Mesenchymal stem cell (in vitro differentiated cells and primary cell): ENCODE results near the gene WDR64.

Experiments
- DNase-seq: peaks from one replicate; pipeline ENCODE4 v3.0.0-alpha.2; 2013
- H2AFZ ChIP-seq: one replicate; pipeline ENCODE4 v1.6.1; 2013; ENCODE audit warnings: low read depth, mild to moderate bottlenecking, control low read depth, inconsistent platforms, low read length, moderate library complexity
- H2AK5ac ChIP-seq: 2 replicates; pipeline ENCODE4 v1.6.1; 2013; ENCODE audit warnings: low read length, moderate library complexity, mild to moderate bottlenecking, inconsistent platforms; ENCODE audit not compliant: severe bottlenecking
- H2BK120ac ChIP-seq: one replicate; pipeline ENCODE4 v1.6.1; 2013; ENCODE audit warnings: low read depth, mild to moderate bottlenecking, inconsistent platforms, low read length, moderate library complexity
- H2BK12ac ChIP-seq, 2 experiments: one replicate each; pipeline ENCODE4 v1.6.1; 2013; ENCODE audit warnings: inconsistent platforms in 2 of 2, low read length in 2 of 2, mild to moderate bottlenecking in 2 of 2, moderate library complexity in 2 of 2, control low read depth in 1 of 2
- H2BK15ac ChIP-seq: one replicate; pipeline ENCODE4 v1.6.1; 2013; ENCODE audit warnings: mild to moderate bottlenecking, low read depth, inconsistent platforms; ENCODE audit not compliant: poor library complexity, severe bottlenecking
- H2BK5ac ChIP-seq: 2 replicates; pipeline ENCODE4 v1.6.1; 2013; ENCODE audit warnings: low read depth, mild to moderate bottlenecking, low read length, control low read depth, inconsistent platforms; ENCODE audit not compliant: poor library complexity, severe bottlenecking
- H3K14ac ChIP-seq, 2 experiments: one replicate each; pipeline ENCODE4 v1.6.1; 2013; ENCODE audit warnings: inconsistent platforms in 2 of 2, low read length in 2 of 2, control low read depth in 1 of 2, mild to moderate bottlenecking in 1 of 2, moderate library complexity in 1 of 2
- H3K18ac ChIP-seq, 2 experiments: one replicate each; pipeline ENCODE4 v1.6.1; 2013; ENCODE audit warnings: inconsistent platforms in 2 of 2, low read length in 2 of 2, control low read depth in 1 of 2, low read depth in 1 of 2, mild to moderate bottlenecking in 1 of 2
- H3K23ac ChIP-seq, 2 experiments: one replicate each; pipeline ENCODE4 v1.6.1; 2013; ENCODE audit warnings: inconsistent platforms in 2 of 2, low read length in 2 of 2, mild to moderate bottlenecking in 2 of 2, moderate library complexity in 2 of 2, control low read depth in 1 of 2
- H3K27ac ChIP-seq: 2 replicates; pipeline ENCODE4 v1.5.1; 2013; ENCODE audit warnings: mild to moderate bottlenecking, moderate library complexity, low read length, control low read depth, inconsistent platforms; ENCODE audit not compliant: poor library complexity, severe bottlenecking
- H3K27me3 ChIP-seq, 2 experiments: 2 replicates each; pipeline versions ENCODE4 v1.6.1 to v1.7.0; 2013; ENCODE audit warnings: low read length in 2 of 2, mild to moderate bottlenecking in 2 of 2, moderate library complexity in 2 of 2, control low read depth in 1 of 2, inconsistent platforms in 1 of 2; ENCODE audit not compliant: control insufficient read depth in 1 of 2, insufficient read depth in 1 of 2
- H3K36me3 ChIP-seq, 2 experiments: 2 replicates each; pipeline versions ENCODE4 v1.6.1 to v1.7.0; 2013; ENCODE audit warnings: low read length in 2 of 2, control low read depth in 1 of 2, inconsistent platforms in 1 of 2, low read depth in 1 of 2, mild to moderate bottlenecking in 1 of 2; ENCODE audit not compliant: insufficient read depth in 2 of 2, control insufficient read depth in 1 of 2
- H3K4ac ChIP-seq, 2 experiments: one replicate each; pipeline ENCODE4 v1.6.1; 2013; ENCODE audit warnings: inconsistent platforms in 2 of 2, low read length in 2 of 2, mild to moderate bottlenecking in 2 of 2, moderate library complexity in 2 of 2, control low read depth in 1 of 2, low read depth in 1 of 2
- H3K4me1 ChIP-seq: 2 replicates; pipeline ENCODE4 v1.6.1; 2013; ENCODE audit warnings: low read depth, low read length, control low read depth; ENCODE audit not compliant: control insufficient read depth, insufficient read depth
- H3K4me2 ChIP-seq: 2 replicates; pipeline ENCODE4 v1.6.1; 2013; ENCODE audit warnings: low read length, mild to moderate bottlenecking, inconsistent platforms; ENCODE audit not compliant: poor library complexity, severe bottlenecking
- H3K4me3 ChIP-seq, 2 experiments: 2 replicates each; pipeline versions ENCODE4 v1.5.1 to v1.7.0; 2013; ENCODE audit warnings: low read length in 2 of 2, mild to moderate bottlenecking in 2 of 2, control low read depth in 1 of 2, low read depth in 1 of 2; ENCODE audit not compliant: insufficient read depth in 1 of 2
- H3K79me1 ChIP-seq: replicated peaks from 2 replicates; pipeline ENCODE4 v1.6.1; 2013; ENCODE audit warnings: mild to moderate bottlenecking, control low read depth, low read length, inconsistent platforms; ENCODE audit not compliant: poor library complexity, severe bottlenecking
- H3K9ac ChIP-seq: 2 replicates; pipeline ENCODE4 v1.7.0; 2013; ENCODE audit warnings: mild to moderate bottlenecking, low read length, moderate library complexity
- H3K9me3 ChIP-seq: 2 replicates; pipeline ENCODE4 v1.7.0; 2013; ENCODE audit warnings: mild to moderate bottlenecking, low read length; ENCODE audit not compliant: control insufficient read depth
- H4K8ac ChIP-seq: one replicate; pipeline ENCODE4 v1.6.1; 2013; ENCODE audit warnings: inconsistent platforms, mild to moderate bottlenecking, low read length, moderate library complexity
- H4K91ac ChIP-seq: one replicate; pipeline ENCODE4 v1.6.1; 2013; ENCODE audit warnings: mild to moderate bottlenecking, low read length, inconsistent platforms
- WGBS: methylation state at CpG from one replicate; pipeline ENCODE4 v1.1.7; 2013; ENCODE audit warnings: mixed read lengths; 5-methylcytosine and 5-hydroxymethylcytosine counted together

WDR64 gene

DNA sequence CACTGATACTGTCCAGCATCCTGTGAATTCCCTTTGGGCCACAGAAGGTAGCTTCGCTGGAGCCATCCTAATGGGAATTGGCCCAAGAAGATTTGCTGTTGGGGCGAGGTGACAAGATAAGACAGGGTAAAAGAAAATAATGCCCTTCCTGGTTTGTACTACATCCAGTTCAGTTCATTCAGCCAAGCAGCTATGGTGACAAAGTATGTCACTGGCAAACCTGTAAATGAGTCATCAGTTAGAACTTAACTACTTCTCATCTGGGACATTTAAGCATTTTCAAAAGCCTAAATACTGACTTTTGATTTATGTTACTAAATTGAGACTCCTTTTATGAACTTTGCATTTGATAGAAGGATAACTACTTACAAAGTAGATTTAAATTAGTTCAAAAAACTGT is 54.2 kb downstream of the WDR64 start:
- no peak overlapping the region for H2BK5ac ChIP-seq
- WGBS, result 83% methylated on average over 2 of the region's 2 CpGs
- no peaks in the 10 kb centered on the region for H3K27me3 ChIP-seq
- no peak overlapping the region for H3K4me3 ChIP-seq
- H2BK12ac ChIP-seq, result no peak overlapping the region
- H3K4ac ChIP-seq, result no peak overlapping the region
- H3K79me1 ChIP-seq, result no peaks in the 10 kb centered on the region
- no peak for DNase-seq
- H3K27ac ChIP-seq, result no peak overlapping the region
- H3K18ac ChIP-seq, result no peak overlapping the region
- H3K14ac ChIP-seq, result no peak overlapping the region
- no peak overlapping the region for H4K8ac ChIP-seq
- no peak overlapping the region for H3K23ac ChIP-seq
- H3K9me3 ChIP-seq, result no peaks in the 10 kb centered on the region
- no peak overlapping the region for H4K91ac ChIP-seq
- no peak overlapping the region for H3K9ac ChIP-seq
- no peak overlapping the region for H2AK5ac ChIP-seq
- no peaks in the 10 kb centered on the region for H3K36me3 ChIP-seq
- no peak overlapping the region for H2BK15ac ChIP-seq
- peaks cover 5% of the 10 kb centered on the region for H3K4me1 ChIP-seq
- H2BK120ac ChIP-seq, result no peak overlapping the region
- no peak overlapping the region for H3K4me2 ChIP-seq
- H2AFZ ChIP-seq, result no peak overlapping the region

DNA sequence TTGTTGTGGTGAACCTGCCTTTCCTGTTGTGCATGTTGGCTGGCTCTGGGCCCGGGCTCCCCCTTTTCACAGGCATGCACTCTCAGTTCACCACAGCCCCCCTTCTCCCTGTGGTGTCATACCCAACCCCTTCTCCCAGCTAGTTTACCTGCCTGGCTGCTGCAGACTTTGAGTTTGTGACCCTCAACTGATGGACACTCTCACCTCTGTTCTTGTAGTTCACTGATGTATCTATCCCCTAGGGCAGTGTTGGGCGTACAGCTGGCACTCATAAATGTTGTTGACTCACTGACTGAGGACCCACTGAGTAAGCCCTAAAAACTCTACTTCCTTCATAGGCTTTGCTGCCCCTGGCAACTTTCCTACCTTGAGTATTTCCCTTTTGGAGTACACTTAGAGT is 54.9 kb downstream of the WDR64 start:
- H3K18ac ChIP-seq, result no peak overlapping the region
- H3K23ac ChIP-seq, result no peak overlapping the region
- H2BK120ac ChIP-seq, result no peak overlapping the region
- no peak overlapping the region for H3K27ac ChIP-seq
- no peak overlapping the region for H3K9ac ChIP-seq
- no peaks in the 10 kb centered on the region for H3K27me3 ChIP-seq
- H3K4me2 ChIP-seq, result no peak overlapping the region
- H3K9me3 ChIP-seq, result no peaks in the 10 kb centered on the region
- H3K4me1 ChIP-seq, result peaks cover 5% of the 10 kb centered on the region
- H2AK5ac ChIP-seq, result no peak overlapping the region
- no peak overlapping the region for H3K4me3 ChIP-seq
- H2AFZ ChIP-seq, result no peak overlapping the region
- H4K91ac ChIP-seq, result no peak overlapping the region
- H3K14ac ChIP-seq, result no peak overlapping the region
- no peak overlapping the region for H3K4ac ChIP-seq
- no peaks in the 10 kb centered on the region for H3K79me1 ChIP-seq
- H2BK15ac ChIP-seq, result no peak overlapping the region
- no peak overlapping the region for H2BK5ac ChIP-seq
- DNase-seq, result peak; percentile 6
- no peak overlapping the region for H2BK12ac ChIP-seq
- WGBS, result 72% methylated on average over 2 of the region's 2 CpGs
- H4K8ac ChIP-seq, result no peak overlapping the region
- no peaks in the 10 kb centered on the region for H3K36me3 ChIP-seq

DNA sequence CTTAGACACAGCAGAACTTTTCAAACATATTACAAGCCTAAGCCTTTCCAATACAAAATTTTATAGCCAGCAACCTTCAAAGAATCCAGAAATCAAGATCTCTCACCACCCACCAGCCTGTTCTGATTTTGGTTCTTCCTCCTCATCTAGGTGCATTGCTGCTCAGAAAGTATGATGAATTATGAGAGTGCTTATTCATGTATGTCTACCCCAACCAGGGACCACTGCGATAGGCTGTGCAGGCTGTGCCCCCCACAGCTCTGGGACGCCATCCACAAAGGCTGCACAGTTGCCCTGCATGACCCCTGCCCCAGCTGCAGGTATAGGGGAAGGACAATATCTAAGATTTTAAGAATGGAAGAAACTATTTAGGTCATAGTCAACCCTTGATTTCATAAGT is 55.4 kb downstream of the WDR64 start:
- DNase-seq, result no peak
- no peak overlapping the region for H3K27ac ChIP-seq
- no peak overlapping the region for H4K8ac ChIP-seq
- H3K9ac ChIP-seq, result no peak overlapping the region
- H2BK5ac ChIP-seq, result no peak overlapping the region
- H2BK12ac ChIP-seq, result no peak overlapping the region
- no peak overlapping the region for H2AFZ ChIP-seq
- H3K4me1 ChIP-seq, result peaks cover 5% of the 10 kb centered on the region
- no peak overlapping the region for H3K4me2 ChIP-seq
- H3K79me1 ChIP-seq, result no peaks in the 10 kb centered on the region
- H3K23ac ChIP-seq, result no peak overlapping the region
- H2BK120ac ChIP-seq, result no peak overlapping the region
- H3K4ac ChIP-seq, result no peak overlapping the region
- no peak overlapping the region for H3K14ac ChIP-seq
- WGBS, result 68% methylated on average over 2 of the region's 2 CpGs
- H4K91ac ChIP-seq, result no peak overlapping the region
- no peak overlapping the region for H3K4me3 ChIP-seq
- H3K27me3 ChIP-seq, result no peaks in the 10 kb centered on the region
- H2BK15ac ChIP-seq, result no peak overlapping the region
- no peaks in the 10 kb centered on the region for H3K9me3 ChIP-seq
- H2AK5ac ChIP-seq, result no peak overlapping the region
- H3K36me3 ChIP-seq, result no peaks in the 10 kb centered on the region
- H3K18ac ChIP-seq, result no peak overlapping the region

DNA sequence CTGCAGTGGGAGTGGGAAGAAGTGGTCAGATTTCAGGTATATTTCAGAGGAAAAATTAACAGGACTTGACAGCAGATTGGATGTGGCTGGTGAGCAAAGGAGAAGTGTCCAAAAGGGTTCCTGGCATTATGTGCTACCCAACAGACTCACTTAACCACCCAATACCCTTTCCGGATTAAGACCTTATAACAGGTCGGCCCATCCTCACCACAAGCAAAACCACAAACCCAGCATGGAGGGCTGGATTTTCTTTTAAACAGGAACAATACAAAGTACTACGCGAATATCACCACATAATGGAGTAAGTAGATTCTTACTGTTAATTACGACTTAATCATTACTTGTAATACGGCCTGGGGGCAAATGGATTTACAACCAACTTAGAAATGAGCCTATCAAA is 59.2 kb downstream of the WDR64 start:
- no peaks in the 10 kb centered on the region for H3K27me3 ChIP-seq
- H3K27ac ChIP-seq, result no peak overlapping the region
- WGBS, result 92% methylated on average over 3 of the region's 6 CpGs
- H2BK5ac ChIP-seq, result no peak overlapping the region
- no peak overlapping the region for H2BK12ac ChIP-seq
- H3K36me3 ChIP-seq, result no peaks in the 10 kb centered on the region
- H3K4ac ChIP-seq, result no peak overlapping the region
- H2AK5ac ChIP-seq, result no peak overlapping the region
- no peak overlapping the region for H3K4me3 ChIP-seq
- no peak overlapping the region for H4K91ac ChIP-seq
- H2BK15ac ChIP-seq, result no peak overlapping the region
- DNase-seq, result no peak
- H3K4me1 ChIP-seq, result peaks cover 3% of the 10 kb centered on the region
- H3K9me3 ChIP-seq, result no peaks in the 10 kb centered on the region
- no peaks in the 10 kb centered on the region for H3K79me1 ChIP-seq
- no peak overlapping the region for H4K8ac ChIP-seq
- H2AFZ ChIP-seq, result no peak overlapping the region
- no peak overlapping the region for H3K4me2 ChIP-seq
- no peak overlapping the region for H3K23ac ChIP-seq
- H3K9ac ChIP-seq, result no peak overlapping the region
- no peak overlapping the region for H3K18ac ChIP-seq
- no peak overlapping the region for H3K14ac ChIP-seq
- H2BK120ac ChIP-seq, result no peak overlapping the region
